Measurements from ENCODE around the gene RASSF7.

The RASSF7 gene

DNA sequence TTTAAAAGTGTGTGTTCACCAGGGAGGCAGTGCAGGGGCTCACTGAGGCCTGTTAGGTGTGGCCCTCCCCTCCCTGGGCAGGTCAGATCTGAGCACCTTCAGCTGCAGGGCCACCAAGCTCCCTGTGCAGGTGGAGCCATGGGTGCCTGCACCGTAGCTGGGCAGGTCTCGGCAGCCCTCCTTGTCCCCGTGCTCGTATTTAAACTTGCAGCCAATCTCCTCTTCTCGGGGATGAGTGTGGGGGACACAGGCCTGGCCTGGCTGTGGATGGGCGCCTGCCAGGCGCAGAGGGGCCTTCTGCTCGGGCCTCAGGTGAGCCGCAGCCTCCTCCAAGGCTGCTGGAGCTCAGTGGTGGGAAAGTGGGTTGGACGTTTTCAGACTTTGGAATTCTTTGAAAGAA is 34.6 kb downstream of the RASSF7 start:
- H4K20me1 ChIP-seq = peaks cover 96% of the 10 kb centered on the region
- no peaks in the 10 kb centered on the region for H3K9me3 ChIP-seq
- peaks cover 98% of the 10 kb centered on the region for H3K36me3 ChIP-seq
- H3K9ac ChIP-seq = 0 out of 2 replicates have a peak overlapping the region, but pooled peaks have one; percentile 15
- H3K4me3 ChIP-seq = no peak overlapping the region
- TF ChIP-seq Cebpa-rat (IDR thresholded peaks at IDR 0.05) = no peak
- H3K4me2 ChIP-seq = no peak overlapping the region
- H3K4me1 ChIP-seq = no peaks in the 10 kb centered on the region
- no peak overlapping the region for H3K27ac ChIP-seq
- no peaks in the 10 kb centered on the region for H3K27me3 ChIP-seq

GRCh38 chr11:596374-596773 is 35.6 kb downstream of the RASSF7 start:
- Histone ChIP-seq H3K9me3 (no peaks in the 10 kb centered on the region), H4K20me1 (peaks cover 93% of the 10 kb centered on the region), H3K27me3 (no peaks in the 10 kb centered on the region), H3K9ac (no peak overlapping the region), H3K4me1 (no peaks in the 10 kb centered on the region), H3K27ac (no peak overlapping the region), H3K36me3 (peaks cover 98% of the 10 kb centered on the region), H3K4me2 (no peak overlapping the region), H3K4me3 (no peak overlapping the region)
- no peak for TF ChIP-seq Cebpa-rat (IDR thresholded peaks at IDR 0.05)

DNA sequence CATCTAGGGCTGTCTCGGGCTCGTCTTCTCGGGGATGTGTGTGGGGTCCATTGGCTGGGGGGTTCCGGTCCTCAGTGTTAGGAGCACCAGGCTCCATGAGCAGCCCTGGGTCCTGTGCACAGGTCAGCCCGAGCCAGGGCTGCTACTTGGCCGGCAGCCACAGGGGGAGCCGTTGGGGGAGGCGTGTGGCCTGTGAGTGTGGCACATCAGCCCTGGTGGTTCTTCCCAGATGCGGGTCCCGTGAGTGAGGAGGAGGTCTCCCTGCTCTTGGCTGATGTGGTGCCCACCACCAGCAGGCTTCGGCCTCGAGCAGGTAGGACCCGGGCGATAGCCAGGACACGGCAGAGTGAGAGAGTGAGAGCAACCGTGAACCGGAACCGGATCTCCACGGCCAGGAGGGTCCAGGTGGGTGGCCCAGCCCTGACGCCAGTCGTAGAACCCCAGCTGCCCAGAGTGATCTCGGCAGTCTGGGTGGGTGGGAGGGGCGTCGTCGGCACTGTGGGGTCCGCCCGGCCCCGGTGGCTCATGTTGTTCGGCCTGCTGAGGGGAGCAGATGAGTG is 36.5 kb downstream of the RASSF7 start:
- no peak for TF ChIP-seq Cebpa-rat (IDR thresholded peaks at IDR 0.05)
- H4K20me1 ChIP-seq = peaks cover 94% of the 10 kb centered on the region
- no peak overlapping the region for H3K9ac ChIP-seq
- no peak overlapping the region for H3K27ac ChIP-seq
- no peaks in the 10 kb centered on the region for H3K27me3 ChIP-seq
- H3K36me3 ChIP-seq = peaks cover 99% of the 10 kb centered on the region
- H3K4me2 ChIP-seq = no peak overlapping the region
- no peaks in the 10 kb centered on the region for H3K4me1 ChIP-seq
- H3K9me3 ChIP-seq = no peaks in the 10 kb centered on the region
- no peak overlapping the region for H3K4me3 ChIP-seq

DNA sequence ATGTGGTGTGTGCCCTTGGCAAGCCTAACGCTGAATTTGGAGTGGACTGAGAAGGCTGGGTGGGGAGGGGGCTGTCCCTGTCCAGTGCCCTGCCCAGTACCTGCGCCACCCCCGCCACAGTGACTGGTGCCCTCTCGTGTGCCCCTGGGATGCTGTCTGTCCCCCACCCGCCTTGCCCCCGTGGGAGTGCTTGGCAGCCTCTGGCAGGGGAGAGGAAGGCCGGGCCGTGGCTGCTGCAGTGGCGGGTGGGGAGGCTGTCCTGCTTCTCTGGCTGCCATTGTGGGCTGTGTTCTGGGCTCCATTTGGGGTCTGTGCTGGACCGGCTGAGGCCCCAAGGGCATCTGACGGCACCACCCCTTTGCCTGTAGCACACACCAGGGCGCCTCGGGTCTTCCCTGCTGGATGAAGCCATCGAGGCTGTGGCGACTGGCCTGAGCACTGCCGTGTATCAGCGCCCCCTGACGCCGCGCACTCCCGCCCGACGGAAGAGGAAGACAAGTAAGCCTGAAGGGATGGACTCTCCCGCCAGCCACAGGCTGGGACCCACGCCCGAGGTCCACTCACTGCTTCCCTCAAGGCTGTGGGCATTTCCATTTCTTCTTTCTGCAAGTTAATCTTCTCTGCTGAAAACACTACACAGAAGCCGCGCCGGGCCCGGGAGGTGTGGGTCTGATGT is 37.4 kb downstream of the RASSF7 start:
- no peak overlapping the region for H3K9ac ChIP-seq
- no peaks in the 10 kb centered on the region for H3K9me3 ChIP-seq
- H4K20me1 ChIP-seq = peaks cover 94% of the 10 kb centered on the region
- no peaks in the 10 kb centered on the region for H3K4me1 ChIP-seq
- H3K27ac ChIP-seq = no peak overlapping the region
- no peaks in the 10 kb centered on the region for H3K27me3 ChIP-seq
- H3K36me3 ChIP-seq = peaks cover 99% of the 10 kb centered on the region
- H3K4me3 ChIP-seq = no peak overlapping the region
- no peak overlapping the region for H3K4me2 ChIP-seq
- no peak for TF ChIP-seq Cebpa-rat (IDR thresholded peaks at IDR 0.05)

DNA sequence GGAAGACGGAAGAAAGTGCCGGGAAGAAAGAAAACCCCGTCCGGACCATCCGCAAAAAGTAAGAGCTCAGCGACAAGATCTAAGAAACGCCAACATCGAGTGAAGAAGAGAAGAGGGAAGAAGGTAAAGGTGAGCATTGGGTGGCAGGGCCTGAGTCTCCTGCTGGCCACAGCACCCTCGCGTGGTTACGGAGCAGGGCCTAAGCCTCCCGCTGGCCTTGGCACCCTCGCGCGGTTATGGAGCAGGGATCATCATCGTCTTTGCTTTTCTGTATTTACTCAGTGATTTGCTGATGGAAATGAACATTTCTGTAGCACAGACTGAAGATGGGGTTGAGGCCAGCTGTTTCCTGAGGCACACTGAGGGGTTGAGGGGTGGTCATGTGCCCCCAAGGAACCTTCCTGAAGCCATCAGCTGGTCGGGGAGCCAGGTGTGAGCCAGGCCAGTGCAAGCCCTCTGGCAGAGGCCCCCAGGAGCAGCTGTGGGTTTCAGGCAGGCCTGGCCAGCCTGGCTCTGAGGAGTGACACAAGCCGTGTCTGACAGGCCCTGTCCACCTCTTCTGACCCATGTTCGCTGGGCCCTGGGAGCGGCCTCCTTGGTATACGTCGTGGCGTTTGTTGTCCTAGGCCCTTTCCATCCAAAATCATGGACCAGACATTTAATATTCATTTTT is 40.9 kb downstream of the RASSF7 start:
- no peak overlapping the region for H3K4me3 ChIP-seq
- no peak overlapping the region for H3K9ac ChIP-seq
- no peak overlapping the region for H3K27ac ChIP-seq
- H3K27me3 ChIP-seq = no peaks in the 10 kb centered on the region
- H3K9me3 ChIP-seq = no peaks in the 10 kb centered on the region
- no peak for TF ChIP-seq Cebpa-rat (IDR thresholded peaks at IDR 0.05)
- H3K4me2 ChIP-seq = no peak overlapping the region
- no peaks in the 10 kb centered on the region for H3K4me1 ChIP-seq
- peaks cover 99% of the 10 kb centered on the region for H3K36me3 ChIP-seq
- H4K20me1 ChIP-seq = peaks cover 94% of the 10 kb centered on the region

DNA sequence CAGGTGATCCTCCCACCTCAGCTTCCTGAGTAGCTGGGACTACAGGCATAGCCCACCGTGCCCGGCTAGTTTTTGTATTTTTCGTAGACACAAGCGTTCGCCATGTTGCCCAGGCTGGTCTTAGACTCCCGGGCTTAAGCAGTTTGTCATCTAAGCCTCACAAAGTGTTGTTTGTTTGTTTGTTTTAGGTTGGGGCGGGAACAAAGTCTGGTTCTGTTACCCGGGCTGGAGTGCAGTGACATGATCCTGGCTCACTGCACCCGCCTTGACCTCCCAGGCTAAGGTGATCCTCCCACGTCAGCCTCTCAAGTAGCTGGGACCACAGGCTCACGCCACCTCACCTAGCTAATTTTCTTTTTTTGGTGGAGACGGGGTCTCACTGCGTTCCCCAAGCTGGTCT is 42.4 kb downstream of the RASSF7 start:
- Histone ChIP-seq H3K9ac (no peak overlapping the region), H3K9me3 (no peaks in the 10 kb centered on the region), H3K36me3 (peaks cover 100% of the 10 kb centered on the region), H4K20me1 (peaks cover 96% of the 10 kb centered on the region), H3K27me3 (no peaks in the 10 kb centered on the region), H3K4me1 (peaks cover 7% of the 10 kb centered on the region), H3K27ac (no peak overlapping the region), H3K4me3 (no peak overlapping the region), H3K4me2 (no peak overlapping the region)
- TF ChIP-seq Cebpa-rat (IDR thresholded peaks at IDR 0.05) = no peak

- Histone ChIP-seq H4K20me1 (peaks cover 98% of the 10 kb centered on the region), H3K36me3 (peaks cover 100% of the 10 kb centered on the region), H3K4me2 (no peak overlapping the region), H3K27ac (no peak overlapping the region), H3K9ac (no peak overlapping the region), H3K4me1 (peaks cover 17% of the 10 kb centered on the region), H3K4me3 (no peak overlapping the region), H3K27me3 (no peaks in the 10 kb centered on the region), H3K9me3 (no peaks in the 10 kb centered on the region)
- TF ChIP-seq Cebpa-rat (IDR thresholded peaks at IDR 0.05) = no peak
These were observed 44.7 kb downstream of the RASSF7 start for GRCh38 chr11:605286-606129.

DNA sequence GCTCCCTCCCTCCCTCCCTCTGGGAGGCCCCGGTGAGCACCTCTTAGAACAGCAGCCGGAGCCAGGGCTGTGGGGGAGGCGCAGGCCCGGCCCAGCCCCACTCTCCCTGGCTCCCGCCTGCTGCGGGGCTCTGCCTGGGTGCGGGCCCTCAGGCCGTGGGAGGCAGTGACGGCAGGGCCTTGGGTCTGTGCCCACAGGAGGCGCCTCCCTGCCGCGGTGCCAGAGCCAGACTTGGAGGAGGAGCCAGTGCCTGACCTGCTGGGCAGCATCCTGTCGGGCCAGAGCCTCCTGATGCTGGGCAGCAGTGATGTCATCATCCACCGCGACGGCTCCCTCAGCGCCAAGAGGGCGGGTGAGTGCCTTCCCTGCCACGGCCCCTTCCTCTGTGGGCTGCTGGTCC is 45.5 kb downstream of the RASSF7 start:
- H4K20me1 ChIP-seq = peaks cover 100% of the 10 kb centered on the region
- no peak overlapping the region for H3K4me2 ChIP-seq
- H3K4me1 ChIP-seq = peaks cover 17% of the 10 kb centered on the region
- no peak overlapping the region for H3K9ac ChIP-seq
- peaks cover 100% of the 10 kb centered on the region for H3K36me3 ChIP-seq
- no peak overlapping the region for H3K4me3 ChIP-seq
- H3K27ac ChIP-seq = no peak overlapping the region
- H3K27me3 ChIP-seq = no peaks in the 10 kb centered on the region
- no peak for TF ChIP-seq Cebpa-rat (IDR thresholded peaks at IDR 0.05)
- H3K9me3 ChIP-seq = no peaks in the 10 kb centered on the region

GRCh38 chr11:607020-607780 is 46.4 kb downstream of the RASSF7 start:
- no peaks in the 10 kb centered on the region for H3K9me3 ChIP-seq
- H3K27me3 ChIP-seq = no peaks in the 10 kb centered on the region
- no peak overlapping the region for H3K9ac ChIP-seq
- H3K27ac ChIP-seq = no peak overlapping the region
- no peak overlapping the region for H3K4me3 ChIP-seq
- peaks cover 100% of the 10 kb centered on the region for H4K20me1 ChIP-seq
- peaks cover 100% of the 10 kb centered on the region for H3K36me3 ChIP-seq
- TF ChIP-seq Cebpa-rat (IDR thresholded peaks at IDR 0.05) = no peak
- H3K4me2 ChIP-seq = no peak overlapping the region
- peaks cover 19% of the 10 kb centered on the region for H3K4me1 ChIP-seq
